AG10803 (cell line): ENCODE results near the gene EEF1AKMT2.

Experiments used
- DNase-seq: peaks from one replicate; pipeline ENCODE4 v3.0.0; 2010; ENCODE audit warnings: low read depth
- H3K4me3 ChIP-seq: 2 replicates; pipeline ENCODE4 v1.5.1; 2011; ENCODE audit warnings: mild to moderate bottlenecking, low read length, control low read depth
- CTCF ChIP-seq: conservative IDR thresholded peaks from 2 replicates; pipeline ENCODE4 v1.5.1; 2011; ENCODE audit warnings: mild to moderate bottlenecking, low read length, control low read depth, inconsistent platforms

Gene EEF1AKMT2

GRCh38 chr10:124725171-124725631, 66.5 kb downstream of the EEF1AKMT2 start:
- TF ChIP-seq CTCF, result no peak
- DNase-seq, result no peak
- H3K4me3 ChIP-seq, result no peak overlapping the region

DNA sequence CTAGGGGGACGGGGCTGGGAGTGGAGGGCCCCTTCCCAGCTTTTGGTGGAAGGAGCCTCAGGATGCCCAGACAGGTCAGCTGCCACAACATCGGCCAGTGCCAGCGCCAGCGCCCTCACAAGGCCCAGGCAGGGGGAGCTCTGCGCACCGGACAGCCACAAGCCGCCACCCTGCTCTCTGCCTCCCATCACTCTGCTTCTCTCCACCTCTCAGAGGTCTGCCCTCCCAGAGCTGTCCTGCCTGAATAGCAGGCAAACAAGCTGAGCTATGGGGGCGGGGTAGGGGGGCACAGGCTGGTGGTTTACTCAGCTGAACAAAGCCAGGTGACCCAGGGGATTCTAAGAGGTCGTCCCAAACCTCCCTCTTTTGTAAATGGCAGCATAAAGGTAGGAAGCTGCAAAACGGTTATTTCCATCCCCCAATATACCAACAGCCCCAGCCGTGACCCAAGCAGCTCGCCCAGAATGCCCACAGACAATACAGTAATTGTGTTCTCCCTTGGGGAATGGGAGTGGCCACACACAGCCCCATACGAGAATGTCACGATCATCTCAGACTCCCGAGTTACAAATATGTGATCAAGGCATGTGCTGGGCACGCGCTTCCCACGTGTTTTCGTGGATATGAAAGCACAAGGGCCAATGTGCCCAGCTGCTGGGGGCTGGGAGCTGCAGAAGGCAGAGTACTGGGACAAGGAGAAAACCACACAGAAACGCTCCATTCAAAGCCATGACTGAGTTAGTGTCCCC, 67.2 kb downstream of the EEF1AKMT2 start:
- peak; percentile 37 for DNase-seq
- no peak overlapping the region for H3K4me3 ChIP-seq
- no peak for TF ChIP-seq CTCF

DNA sequence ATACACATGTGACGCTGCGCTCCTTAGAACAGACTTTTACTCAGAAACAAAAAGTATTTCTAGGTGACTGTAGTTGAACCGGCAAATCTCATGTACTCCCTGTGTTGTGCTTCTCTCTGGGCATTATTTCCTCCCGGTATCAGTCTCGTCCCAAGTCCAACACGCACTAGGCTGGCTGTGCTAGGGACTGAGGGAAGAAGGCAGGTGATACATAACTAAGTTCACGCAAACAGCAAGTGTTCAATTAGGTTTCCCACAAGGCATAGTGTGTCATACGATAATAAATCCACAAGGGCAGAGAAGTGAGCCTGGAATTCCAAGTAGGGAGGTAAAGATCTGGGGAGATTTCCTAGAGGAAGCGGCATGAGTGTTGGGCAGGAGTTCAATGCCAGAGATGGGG, 67.9 kb downstream of the EEF1AKMT2 start:
- no peak overlapping the region for H3K4me3 ChIP-seq
- no peak for TF ChIP-seq CTCF
- no peak for DNase-seq

GRCh38 chr10:124722798-124723783, 68.6 kb downstream of the EEF1AKMT2 start:
- TF ChIP-seq CTCF, result no peak
- DNase-seq, result no peak
- H3K4me3 ChIP-seq, result no peak overlapping the region

DNA sequence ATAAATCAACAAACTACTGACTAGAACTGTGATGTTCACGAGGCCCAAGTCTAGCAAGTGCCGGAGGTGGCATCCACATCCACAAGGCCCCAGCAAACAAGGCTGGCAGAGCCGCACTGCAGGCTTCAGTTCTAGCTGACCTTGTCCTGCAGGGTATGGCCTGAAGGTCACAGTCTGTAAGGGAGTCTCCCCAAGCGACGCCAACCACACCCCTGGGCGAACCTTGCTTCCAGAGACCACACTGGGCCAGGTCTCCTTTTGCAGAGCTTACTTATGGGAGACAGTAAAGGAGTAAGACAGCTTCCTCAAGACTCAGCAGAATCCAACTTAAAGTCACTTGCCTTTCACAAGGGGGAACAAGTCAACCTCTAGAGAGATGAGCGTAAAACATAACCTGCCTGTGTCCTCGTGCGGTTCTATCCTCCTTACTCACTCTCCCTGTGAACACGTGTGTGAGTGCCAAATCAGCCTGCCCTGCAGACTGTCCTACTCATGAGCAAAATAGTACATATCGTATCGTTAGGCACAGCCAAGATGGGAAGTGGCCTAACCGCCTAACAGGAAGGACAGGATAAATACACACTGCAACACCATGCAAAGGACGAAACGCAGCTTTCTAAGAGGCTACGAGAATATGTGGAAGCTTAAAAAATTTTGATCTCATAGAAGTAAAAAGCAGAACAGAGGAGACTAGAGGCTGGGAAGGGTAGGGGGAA, 70.2 kb downstream of the EEF1AKMT2 start:
- no peak overlapping the region for H3K4me3 ChIP-seq
- no peak for TF ChIP-seq CTCF
- DNase-seq, result no peak

GRCh38 chr10:124719213-124719851, 72.4 kb downstream of the EEF1AKMT2 start:
- TF ChIP-seq CTCF, result peak; percentile 61
- H3K4me3 ChIP-seq, result no peak overlapping the region
- peak; percentile 76 for DNase-seq
